H9 (cell line): ENCODE results near the gene CDK6. TPM values are rescaled to one million over a fixed set of nuclear protein-coding genes. Genes with fewer than 3 reads are reported as not detected.

Experiments used
- DNase-seq: peaks from one replicate; pipeline ENCODE4 v3.0.0-alpha.2; 2017
- H2AFZ ChIP-seq: one replicate; pipeline ENCODE4 v1.6.1; 2013; ENCODE audit warnings: mild to moderate bottlenecking, low read length, control low read depth, moderate library complexity
- H2AK5ac ChIP-seq: 2 replicates; pipeline ENCODE4 v1.6.1; 2013; ENCODE audit warnings: low read length, control low read depth, mixed read lengths; ENCODE audit not compliant: insufficient read length
- H2BK120ac ChIP-seq: one replicate; pipeline ENCODE4 v1.6.1; 2013; ENCODE audit warnings: low read depth, mild to moderate bottlenecking, low read length, control low read depth, inconsistent platforms; ENCODE audit not compliant: poor library complexity, severe bottlenecking
- H2BK12ac ChIP-seq: 2 replicates; pipeline ENCODE4 v1.6.1; 2013; ENCODE audit warnings: low read length, control low read depth, mixed read lengths, low read depth; ENCODE audit not compliant: insufficient read length
- H2BK15ac ChIP-seq: 2 replicates; pipeline ENCODE4 v1.6.1; 2013; ENCODE audit warnings: low read depth, low read length, control low read depth
- H2BK20ac ChIP-seq: one replicate; pipeline ENCODE4 v1.6.1; 2013; ENCODE audit warnings: low read depth, mild to moderate bottlenecking, low read length, control low read depth, inconsistent platforms; ENCODE audit not compliant: poor library complexity, severe bottlenecking
- H2BK5ac ChIP-seq: 2 replicates; pipeline ENCODE4 v1.6.1; 2013; ENCODE audit warnings: low read length, control low read depth, mixed read lengths; ENCODE audit not compliant: insufficient read length
- H3K14ac ChIP-seq: 2 replicates; pipeline ENCODE4 v1.6.1; 2013; ENCODE audit warnings: low read length, control low read depth; ENCODE audit not compliant: insufficient read depth
- H3K18ac ChIP-seq: 2 replicates; pipeline ENCODE4 v1.6.1; 2013; ENCODE audit warnings: low read depth, mild to moderate bottlenecking, mixed read lengths, low read length, control low read depth; ENCODE audit not compliant: insufficient read length
- H3K23ac ChIP-seq: 2 replicates; pipeline ENCODE4 v1.6.1; 2013; ENCODE audit warnings: low read length, control low read depth, mixed read lengths, low read depth; ENCODE audit not compliant: insufficient read length
- H3K23me2 ChIP-seq: 2 replicates; pipeline ENCODE4 v1.6.1; 2013; ENCODE audit warnings: low read depth, mild to moderate bottlenecking, mixed read lengths, low read length, control low read depth; ENCODE audit not compliant: insufficient read length, poor library complexity, severe bottlenecking
- H3K27ac ChIP-seq: 2 replicates; pipeline ENCODE4 v1.5.1; 2013; ENCODE audit warnings: low read length, control low read depth, mixed read lengths, low read depth; ENCODE audit not compliant: insufficient read length
- H3K27me3 ChIP-seq: 2 replicates; pipeline ENCODE4 v1.6.1; 2013; ENCODE audit warnings: low read length, control low read depth, inconsistent platforms; ENCODE audit not compliant: insufficient read depth
- H3K4ac ChIP-seq: 2 replicates; pipeline ENCODE4 v1.6.1; 2013; ENCODE audit warnings: low read depth, mild to moderate bottlenecking, control low read depth, inconsistent platforms, low read length, moderate library complexity
- H3K4me1 ChIP-seq: 2 replicates; pipeline ENCODE4 v1.6.1; 2013; ENCODE audit warnings: low read length, control low read depth, inconsistent platforms; ENCODE audit not compliant: insufficient read depth
- H3K4me2 ChIP-seq: 2 replicates; pipeline ENCODE4 v1.6.1; 2013; ENCODE audit warnings: low read length, control low read depth, mixed read lengths; ENCODE audit not compliant: insufficient read length, insufficient read depth
- H3K56ac ChIP-seq: 2 replicates; pipeline ENCODE4 v1.6.1; 2013; ENCODE audit warnings: low read depth, mild to moderate bottlenecking, mixed read lengths, low read length, control low read depth; ENCODE audit not compliant: insufficient read length
- H3K79me1 ChIP-seq: 2 replicates; pipeline ENCODE4 v1.6.1; 2013; ENCODE audit warnings: low read depth, mild to moderate bottlenecking, moderate library complexity, low read length, control low read depth, inconsistent platforms; ENCODE audit not compliant: insufficient read depth, poor library complexity, severe bottlenecking
- H3K79me2 ChIP-seq: 2 replicates; pipeline ENCODE4 v1.6.1; 2013; ENCODE audit warnings: low read length, control low read depth, inconsistent platforms; ENCODE audit not compliant: insufficient read depth
- H3K9ac ChIP-seq: 2 replicates; pipeline ENCODE4 v1.6.1; 2013; ENCODE audit warnings: low read length, control low read depth, mixed read lengths; ENCODE audit not compliant: insufficient read length; ENCODE audit errors: extremely low read depth
- H3K9me3 ChIP-seq: one replicate; pipeline ENCODE4 v1.6.1; 2013; ENCODE audit warnings: low read depth, low read length, inconsistent platforms; ENCODE audit not compliant: control insufficient read depth
- H3T11ph ChIP-seq: one replicate; pipeline ENCODE4 v1.6.1; 2013; ENCODE audit warnings: mild to moderate bottlenecking, low read length, control low read depth, inconsistent platforms
- H4K20me1 ChIP-seq: one replicate; pipeline ENCODE4 v1.6.1; 2013; ENCODE audit not compliant: control insufficient read depth, insufficient read length, insufficient read depth
- H4K5ac ChIP-seq: 2 replicates; pipeline ENCODE4 v1.6.1; 2013; ENCODE audit warnings: low read depth, mild to moderate bottlenecking, mixed read lengths, low read length, control low read depth; ENCODE audit not compliant: insufficient read length
- H4K8ac ChIP-seq: replicated peaks from 2 replicates; pipeline ENCODE4 v1.6.1; 2013; ENCODE audit warnings: low read length, control low read depth, mixed read lengths, low read depth; ENCODE audit not compliant: insufficient read length
- H4K91ac ChIP-seq: 2 replicates; pipeline ENCODE4 v1.6.1; 2013; ENCODE audit warnings: low read depth, mild to moderate bottlenecking, moderate library complexity, mixed read lengths, low read length, control low read depth; ENCODE audit not compliant: insufficient read length
- H3K27ac Mint-ChIP-seq, 3 experiments: 2 replicates in 2 of 3; 3 replicates in 1 of 3; pipeline ENCODE4 v1.8.0; 2020 to 2021; ENCODE audit warnings: mixed read lengths in 3 of 3, mild to moderate bottlenecking in 1 of 3, moderate library complexity in 1 of 3
- H3K27me3 Mint-ChIP-seq: 2 replicates; pipeline ENCODE4 v1.8.0; 2021; ENCODE audit warnings: low read depth, mild to moderate bottlenecking, moderate library complexity, mixed read lengths
- H3K36me3 Mint-ChIP-seq, 3 experiments: 2 replicates in 2 of 3; 3 replicates in 1 of 3; pipeline ENCODE4 v1.8.0; 2020 to 2021; ENCODE audit warnings: low read depth in 3 of 3, mixed read lengths in 3 of 3; ENCODE audit not compliant: insufficient read depth in 1 of 3
- H3K4me1 Mint-ChIP-seq, 2 experiments: 2 replicates each; pipeline ENCODE4 v1.8.0; 2020; ENCODE audit warnings: mixed read lengths in 2 of 2
- H3K4me3 Mint-ChIP-seq, 2 experiments: 2 replicates in 1 of 2; 3 replicates in 1 of 2; pipeline ENCODE4 v1.8.0; 2020 to 2021; ENCODE audit warnings: mild to moderate bottlenecking in 2 of 2, mixed read lengths in 2 of 2, moderate library complexity in 1 of 2
- H3K9me3 Mint-ChIP-seq, 2 experiments: 2 replicates in 1 of 2; 3 replicates in 1 of 2; pipeline ENCODE4 v1.8.0; 2020; ENCODE audit warnings: mild to moderate bottlenecking in 2 of 2, mixed read lengths in 2 of 2, moderate library complexity in 1 of 2
- CTCF ChIP-seq: fragments of 200-600 bp; sonication (generic); conservative IDR thresholded peaks from 3 replicates; pipeline ENCODE4 v1.8.0; 2021; ENCODE audit warnings: antibody characterized with exemption, mild to moderate bottlenecking
- WGBS: extraction: QIAGEN DNeasy Blood & Tissue Kit; methylation state at CpG from one replicate; pipeline ENCODE4 v1.1.7; 2013; ENCODE audit warnings: missing lambda C conversion rate, low lambda C conversion rate, mixed read lengths; ENCODE audit not compliant: insufficient read length; ENCODE audit errors: extremely low coverage; 5-methylcytosine and 5-hydroxymethylcytosine counted together
- total RNA-seq: library from RNA; stranded (reverse); gene quantifications from 2 replicates; pipeline ENCODE4 v1.2.1, GENCODE V29; 2021

CDK6 gene
- total RNA-seq, 1 experiment from 2014 or later, result 30.0 TPM

- Histone ChIP-seq H2BK120ac (no peak overlapping the region), H3K27me3 (no peaks in the 10 kb centered on the region; the same call in 1 of the 2 replicates), H4K8ac (no peak overlapping the region), H2AK5ac (no peak overlapping the region), H2BK20ac (no peak overlapping the region), H3K23me2 (peaks cover 21% of the 10 kb centered on the region), H3T11ph (no peak overlapping the region), H3K79me2 (0 out of 2 replicates have a peak, but pooled peaks cover 2% of the 10 kb centered on the region), H2BK12ac (no peak overlapping the region), H3K56ac (no peak overlapping the region), H3K9me3 (no peaks in the 10 kb centered on the region), H2AFZ (no peak overlapping the region), H3K23ac (no peak overlapping the region), H3K9ac (no peak overlapping the region), H3K18ac (no peak overlapping the region), H4K5ac (no peak overlapping the region), H3K14ac (no peak overlapping the region), H2BK15ac (no peak overlapping the region), H4K91ac (no peak overlapping the region), H3K79me1 (no peaks in the 10 kb centered on the region), H3K4me2 (no peak overlapping the region), H3K4ac (no peak overlapping the region), H2BK5ac (no peak overlapping the region), H3K4me1 (peaks cover 6% of the 10 kb centered on the region; the same call in 1 of the 2 replicates), H4K20me1 (no peaks in the 10 kb centered on the region), H3K27ac (no peak overlapping the region)
- no CpG with 5 or more reads among the region's 1 CpG for WGBS
- Mint-ChIP-seq H3K27me3 (peaks cover 2% of the 10 kb centered on the region; the same call in 1 of the 2 replicates), H3K27ac (no peak overlapping the region), H3K9me3 (no peaks in the 10 kb centered on the region; a peak in 2 of 5 replicates), H3K36me3 (peaks cover 0 to 2% (median 1%) of the 10 kb centered on the region in 3 experiments; a peak in 2 of 7 replicates), H3K4me3 (no peak overlapping the region), H3K4me1 (peaks cover 58 to 62% of the 10 kb centered on the region in 2 experiments)
- no peak for DNase-seq
- TF ChIP-seq CTCF, result no peak
Measured at GRCh38 chr7:92830027-92830426, 6.3 kb downstream of the CDK6 start.
